ENCODE data around the gene TTLL10. TPM values are rescaled to one million over a fixed set of nuclear protein-coding genes. Genes with fewer than 3 reads are reported as not detected.

TTLL10 gene
- total RNA-seq, 1 experiment from 2014 or later = 4.0 TPM

GRCh38 chr1:1199141-1199960 lies 25.7 kb downstream of the TTLL10 start:
- H3K4me3 ChIP-seq = no peak overlapping the region
- no peaks in the 10 kb centered on the region for H3K36me3 ChIP-seq (ENCODE audit: low read depth)
- H3F3A ChIP-seq (ENCODE audit: insufficient read depth, low read depth) = 0 out of 2 replicates have a peak, but pooled peaks cover 6% of the 10 kb centered on the region
- H3K9me3 ChIP-seq (ENCODE audit: insufficient read depth, low read depth) = no peaks in the 10 kb centered on the region
- DNase-seq = no peak
- H3K9me2 ChIP-seq (ENCODE audit: insufficient read depth) = no peaks in the 10 kb centered on the region
- CTCF ChIA-PET = no interaction called here
- no peak overlapping the region for H3K27ac ChIP-seq
- H3K4me1 ChIP-seq (replicated peaks; ENCODE audit: insufficient read depth) = no peaks in the 10 kb centered on the region
- H4K20me1 ChIP-seq (ENCODE audit: insufficient read depth) = no peaks in the 10 kb centered on the region
- POLR2A ChIA-PET (ENCODE audit: unreplicated experiment) = no interaction called here
- intact Hi-C loops (cut with micrococcal nuclease; ENCODE audit: unreplicated experiment) = no loop called here
- no TSS peak for BruUV-seq (replicated peaks)
- H3K4me2 ChIP-seq = no peak overlapping the region
- H3K79me2 ChIP-seq (ENCODE audit: low read depth) = no peaks in the 10 kb centered on the region
- peaks cover 13% of the 10 kb centered on the region; the same call in 1 of the 2 replicates for H3K27me3 ChIP-seq (ENCODE audit: insufficient read depth, low read depth)
- H2AFZ ChIP-seq = no peak overlapping the region
- TF ChIP-seq EZH2 (IDR thresholded peaks at IDR 0.05; ENCODE audit: low read depth) = no peak

- Histone ChIP-seq H4K20me1 (ENCODE audit: insufficient read depth) (no peaks in the 10 kb centered on the region), H3K4me2 (peak overlapping the region; percentile 77; the same call in 1 of the 2 replicates), H3K79me2 (ENCODE audit: low read depth) (no peaks in the 10 kb centered on the region), H3K27me3 (ENCODE audit: insufficient read depth, low read depth) (peaks cover 13% of the 10 kb centered on the region; the same call in 1 of the 2 replicates), H3K9me3 (ENCODE audit: insufficient read depth, low read depth) (no peaks in the 10 kb centered on the region), H3K4me1 (replicated peaks; ENCODE audit: insufficient read depth) (no peaks in the 10 kb centered on the region), H3K9me2 (ENCODE audit: insufficient read depth) (no peaks in the 10 kb centered on the region), H2AFZ (no peak overlapping the region), H3K4me3 (no peak overlapping the region), H3F3A (ENCODE audit: insufficient read depth, low read depth) (0 out of 2 replicates have a peak, but pooled peaks cover 6% of the 10 kb centered on the region), H3K27ac (no peak overlapping the region), H3K36me3 (ENCODE audit: low read depth) (no peaks in the 10 kb centered on the region)
- DNase-seq = no peak
- intact Hi-C loops (cut with micrococcal nuclease; ENCODE audit: unreplicated experiment) = no loop called here
- TF ChIP-seq, protein P1, sequence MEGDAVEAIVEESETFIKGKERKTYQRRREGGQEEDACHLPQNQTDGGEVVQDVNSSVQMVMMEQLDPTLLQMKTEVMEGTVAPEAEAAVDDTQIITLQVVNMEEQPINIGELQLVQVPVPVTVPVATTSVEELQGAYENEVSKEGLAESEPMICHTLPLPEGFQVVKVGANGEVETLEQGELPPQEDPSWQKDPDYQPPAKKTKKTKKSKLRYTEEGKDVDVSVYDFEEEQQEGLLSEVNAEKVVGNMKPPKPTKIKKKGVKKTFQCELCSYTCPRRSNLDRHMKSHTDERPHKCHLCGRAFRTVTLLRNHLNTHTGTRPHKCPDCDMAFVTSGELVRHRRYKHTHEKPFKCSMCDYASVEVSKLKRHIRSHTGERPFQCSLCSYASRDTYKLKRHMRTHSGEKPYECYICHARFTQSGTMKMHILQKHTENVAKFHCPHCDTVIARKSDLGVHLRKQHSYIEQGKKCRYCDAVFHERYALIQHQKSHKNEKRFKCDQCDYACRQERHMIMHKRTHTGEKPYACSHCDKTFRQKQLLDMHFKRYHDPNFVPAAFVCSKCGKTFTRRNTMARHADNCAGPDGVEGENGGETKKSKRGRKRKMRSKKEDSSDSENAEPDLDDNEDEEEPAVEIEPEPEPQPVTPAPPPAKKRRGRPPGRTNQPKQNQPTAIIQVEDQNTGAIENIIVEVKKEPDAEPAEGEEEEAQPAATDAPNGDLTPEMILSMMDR (conservative IDR thresholded peaks at IDR 0.05) = no peak
- TF ChIP-seq EZH2 (IDR thresholded peaks at IDR 0.05; ENCODE audit: low read depth) = no peak
- ChIA-PET POLR2A (ENCODE audit: unreplicated experiment) (no interaction called here), CTCF (interaction anchor here (0.6 kb wide), 1 partner anchor 300 kb away, joined by 4 read pairs; no protein-coding TSS in a partner anchor)
- BruUV-seq (replicated peaks) = no TSS peak
Observed at GRCh38 chr1:1199961-1200875, 26.5 kb downstream of the TTLL10 start.

- no TSS peak for BruUV-seq (replicated peaks)
- intact Hi-C loops (cut with micrococcal nuclease; ENCODE audit: unreplicated experiment) = no loop called here
- no peak for TF ChIP-seq EZH2 (IDR thresholded peaks at IDR 0.05; ENCODE audit: low read depth)
- TF ChIP-seq, protein P1 (conservative IDR thresholded peaks at IDR 0.05) = no peak
- H3K79me2 ChIP-seq (ENCODE audit: low read depth) = no peaks in the 10 kb centered on the region
- no peaks in the 10 kb centered on the region for H3K36me3 ChIP-seq (ENCODE audit: low read depth)
- H3F3A ChIP-seq (ENCODE audit: insufficient read depth, low read depth) = 0 out of 2 replicates have a peak, but pooled peaks cover 4% of the 10 kb centered on the region
- peak overlapping the region; percentile 54; the same call in 1 of the 2 replicates for H3K4me3 ChIP-seq
- no peak overlapping the region for H3K27ac ChIP-seq
- H3K4me1 ChIP-seq (replicated peaks; ENCODE audit: insufficient read depth) = no peaks in the 10 kb centered on the region
- peaks cover 13% of the 10 kb centered on the region; the same call in 1 of the 2 replicates for H3K27me3 ChIP-seq (ENCODE audit: insufficient read depth, low read depth)
- H4K20me1 ChIP-seq (ENCODE audit: insufficient read depth) = no peaks in the 10 kb centered on the region
- H3K9me3 ChIP-seq (ENCODE audit: insufficient read depth, low read depth) = no peaks in the 10 kb centered on the region
- CTCF ChIA-PET = no interaction called here
- H3K9me2 ChIP-seq (ENCODE audit: insufficient read depth) = no peaks in the 10 kb centered on the region
- H3K4me2 ChIP-seq = peak overlapping the region; percentile 77
- POLR2A ChIA-PET (ENCODE audit: unreplicated experiment) = no interaction called here
- no peak overlapping the region for H2AFZ ChIP-seq
- peak in 1 of 2 experiments; percentile 39 for DNase-seq
Observed at GRCh38 chr1:1200876-1201810, 27.5 kb downstream of the TTLL10 start.

All from PC-9 (cell line).